ENCODE data around the gene ZNF506.

GRCh38 chr19:19750842-19751790 is 70.4 kb downstream of the ZNF506 start:
- TF ChIP-seq CTCF (IDR thresholded peaks at IDR 0.05) (no peak), POLR2A (IDR thresholded peaks at IDR 0.05; ENCODE audit: low read depth) (no peak)
